ENCODE measurements around the gene PPP2R2C.

Gene PPP2R2C

DNA sequence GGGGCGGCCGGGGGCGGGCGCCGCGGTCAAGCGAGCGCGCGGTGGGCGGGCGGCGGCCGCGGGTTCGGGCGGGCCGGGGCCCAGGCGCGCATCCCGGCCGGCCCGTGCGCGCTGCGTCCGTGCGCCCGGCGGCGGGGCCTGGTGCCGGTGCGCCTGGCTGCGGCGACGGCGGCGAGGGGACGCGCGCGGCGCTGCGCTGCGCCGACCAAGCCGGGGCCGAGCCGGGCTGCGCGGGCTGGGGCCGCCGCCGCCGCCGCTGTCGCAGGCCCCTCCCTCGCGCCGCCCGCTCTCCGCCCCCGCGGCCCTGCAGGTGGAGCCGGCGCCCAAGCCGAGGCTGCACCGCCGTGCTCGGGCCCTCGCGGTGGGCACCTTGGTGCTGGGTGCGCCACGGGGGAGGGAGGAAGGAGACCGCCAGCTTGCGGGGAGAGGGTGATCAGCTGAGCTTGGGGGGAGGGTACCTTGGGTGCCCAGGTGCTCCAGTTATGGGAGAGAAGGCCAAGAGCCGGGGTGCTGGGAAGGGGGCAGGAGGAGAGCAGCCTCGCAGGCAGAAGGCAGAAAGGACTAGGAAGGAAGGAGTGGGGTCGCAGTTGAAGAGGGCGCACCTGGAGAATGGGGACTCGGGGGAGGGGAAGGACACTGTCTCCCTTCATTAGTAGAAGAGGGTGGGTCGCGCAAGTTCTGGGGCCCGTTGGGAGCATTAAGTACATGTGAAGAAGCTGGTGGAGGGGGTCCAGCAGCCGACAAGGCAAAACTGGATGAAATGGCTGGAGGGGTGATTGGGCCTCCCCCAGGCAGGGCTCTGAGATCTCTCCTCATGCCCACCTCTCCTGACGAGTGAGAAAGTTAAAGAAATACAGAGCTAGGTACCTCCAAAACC is at the start of gene PPP2R2C:
PPP2R2C (minus strand) TSS at position 228 of the 877 bp plus-strand sequence. CDS start 385 bp downstream, outside the sequence.
- H3K4me3 ChIP-seq (ENCODE audit: low read depth, low read length) = peak within 1 kb of the TSS; percentile 45

DNA sequence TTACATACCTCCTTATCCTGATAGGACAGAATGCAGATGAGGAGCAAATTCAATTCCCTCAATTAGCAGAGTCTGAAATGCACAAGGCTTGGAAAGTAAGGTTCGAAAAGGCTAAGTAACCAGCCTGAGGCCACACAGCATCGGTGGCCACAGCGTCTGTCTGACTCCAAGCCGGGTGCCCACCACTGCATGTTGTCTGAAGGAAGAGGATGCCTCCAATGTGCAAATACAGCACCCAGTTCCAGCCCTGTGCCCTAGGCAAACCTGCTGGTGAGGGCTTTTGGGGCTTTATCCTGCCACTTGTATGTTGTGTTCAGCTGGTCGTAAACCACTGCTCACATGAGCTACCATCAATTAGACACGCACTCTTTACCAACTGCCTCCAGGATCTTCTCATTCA is 48.6 kb upstream of the PPP2R2C start:
- no peak overlapping the region for H3K4me3 ChIP-seq (ENCODE audit: low read depth, low read length)

DNA sequence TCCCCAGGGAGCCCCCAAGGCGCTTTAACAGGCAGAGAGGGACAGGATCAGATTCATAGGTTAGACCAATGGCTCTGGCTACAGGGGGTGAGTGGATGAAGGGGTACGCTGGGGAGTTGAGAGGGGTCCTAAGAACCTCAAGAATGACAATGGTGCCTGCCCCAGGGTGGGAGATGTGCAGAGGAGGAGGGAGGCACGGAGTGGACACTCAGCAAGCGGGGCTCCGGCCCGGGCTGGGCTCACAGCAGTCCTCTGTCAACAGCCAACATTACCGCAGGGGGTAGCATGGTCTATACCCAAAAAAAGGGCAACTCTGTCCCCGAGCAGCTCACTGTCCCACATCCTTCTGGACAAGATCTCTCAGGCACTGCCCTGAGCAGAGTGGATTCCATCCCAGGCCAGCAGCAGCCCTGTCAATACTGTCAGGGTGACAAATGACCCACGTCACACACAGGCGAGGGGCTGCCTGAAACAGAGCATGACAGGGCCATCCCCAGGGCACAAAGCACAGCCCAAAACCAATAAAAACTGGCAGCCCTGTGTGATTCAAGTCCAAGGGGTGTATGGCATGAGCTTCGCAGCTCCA is 47.7 kb upstream of the PPP2R2C start:
- H3K4me3 ChIP-seq (ENCODE audit: low read depth, low read length) = no peak overlapping the region

DNA sequence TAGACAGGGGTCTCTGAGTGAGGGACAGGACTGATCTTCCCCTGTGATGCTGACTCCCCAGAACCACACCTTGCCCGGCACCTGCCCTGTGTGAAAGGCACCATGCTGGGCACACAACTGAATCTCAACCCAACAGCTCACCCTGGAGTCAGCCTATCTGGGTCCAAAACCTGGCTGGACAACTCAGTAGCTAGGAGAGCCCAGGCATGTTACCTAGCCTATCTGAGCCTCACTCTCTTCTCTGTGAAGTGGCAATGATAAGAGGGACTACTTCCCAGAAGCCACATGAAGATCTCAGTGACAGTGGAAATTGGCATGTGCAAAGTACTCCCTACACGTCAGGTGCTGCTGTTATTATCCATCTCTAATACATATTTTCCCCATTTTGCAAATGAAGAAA is 44.8 kb upstream of the PPP2R2C start:
- no peak overlapping the region for H3K4me3 ChIP-seq (ENCODE audit: low read depth, low read length)

DNA sequence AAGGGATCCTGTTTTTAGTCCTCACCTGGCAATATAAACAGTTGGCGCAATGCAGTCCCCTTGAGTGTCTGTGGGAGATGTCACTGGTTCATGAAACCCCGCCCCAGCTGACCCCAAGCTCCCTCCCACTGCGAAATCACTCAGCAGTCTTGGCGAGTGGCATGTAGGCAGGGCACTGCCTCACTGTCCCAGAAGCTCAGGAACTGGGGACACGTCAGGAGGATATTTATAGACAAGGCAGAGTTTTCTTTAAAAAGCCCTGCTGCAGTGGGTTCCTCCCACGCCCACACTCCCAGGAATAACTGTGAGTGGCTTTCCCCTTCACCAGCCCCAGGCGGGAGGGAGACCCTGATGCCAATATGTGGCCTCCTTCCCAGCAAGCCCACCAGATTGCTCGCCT is 44.3 kb upstream of the PPP2R2C start:
- no peak overlapping the region for H3K4me3 ChIP-seq (ENCODE audit: low read depth, low read length)

DNA sequence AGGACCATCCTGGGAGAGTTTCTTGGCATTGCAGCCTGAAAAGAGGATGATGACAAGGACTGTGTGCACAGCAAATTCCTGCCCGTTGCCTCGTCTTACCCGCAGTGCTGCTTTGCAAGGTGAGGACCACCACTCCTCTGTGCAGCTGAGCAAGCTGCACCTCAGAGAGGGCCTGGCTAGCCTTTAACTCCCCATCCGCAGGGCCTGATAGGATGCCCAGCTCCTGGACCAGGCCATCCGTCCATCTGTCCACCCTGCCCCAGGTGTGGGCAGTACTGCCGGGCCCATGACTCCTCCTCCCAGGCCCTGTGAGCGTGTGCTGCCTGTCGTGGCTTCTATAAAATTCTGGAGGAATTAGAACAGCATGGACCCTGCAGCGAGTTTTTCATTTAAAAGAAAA is 43.9 kb upstream of the PPP2R2C start:
- H3K4me3 ChIP-seq (ENCODE audit: low read depth, low read length) = no peak overlapping the region

DNA sequence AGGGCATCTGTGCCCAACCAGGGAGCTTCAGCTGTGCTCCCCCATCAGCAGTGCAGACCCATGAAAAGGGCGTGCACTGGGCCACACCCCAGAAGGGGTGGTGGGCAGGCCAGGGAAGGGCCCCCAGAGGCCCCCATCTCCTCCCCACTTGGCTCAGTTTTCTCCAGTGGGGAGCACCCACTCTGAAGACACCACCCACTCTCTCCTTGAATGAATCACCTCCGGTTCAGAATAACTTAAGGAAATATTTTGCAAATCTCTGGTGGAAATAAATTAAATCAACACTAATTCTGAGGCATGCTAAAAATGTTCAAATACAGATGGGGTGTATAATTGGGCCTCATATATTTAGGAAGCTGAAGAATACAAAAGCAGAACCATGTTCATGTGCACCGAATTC is 41.3 kb upstream of the PPP2R2C start:
- H3K4me3 ChIP-seq (ENCODE audit: low read depth, low read length) = no peak overlapping the region

DNA sequence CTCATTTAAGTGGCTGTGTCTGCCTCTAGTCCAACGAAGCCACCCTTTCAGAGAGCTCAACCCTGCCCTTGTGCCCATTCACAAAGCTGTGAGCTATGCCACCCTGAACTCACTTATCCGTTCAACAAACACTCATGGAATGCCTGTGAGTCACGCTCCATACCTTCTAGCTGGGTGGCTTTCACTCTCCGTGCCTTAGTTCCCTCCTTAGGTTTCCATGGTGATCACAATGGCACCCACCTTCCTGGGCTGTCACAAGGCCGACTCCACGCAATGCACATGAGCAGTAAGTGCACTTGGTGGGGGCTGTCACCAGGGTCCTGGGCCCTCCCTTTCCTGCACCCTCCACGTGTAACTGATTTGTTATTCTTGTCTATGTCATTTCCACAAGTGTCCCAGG is 37.2 kb upstream of the PPP2R2C start:
- no peak overlapping the region for H3K4me3 ChIP-seq (ENCODE audit: low read depth, low read length)

DNA sequence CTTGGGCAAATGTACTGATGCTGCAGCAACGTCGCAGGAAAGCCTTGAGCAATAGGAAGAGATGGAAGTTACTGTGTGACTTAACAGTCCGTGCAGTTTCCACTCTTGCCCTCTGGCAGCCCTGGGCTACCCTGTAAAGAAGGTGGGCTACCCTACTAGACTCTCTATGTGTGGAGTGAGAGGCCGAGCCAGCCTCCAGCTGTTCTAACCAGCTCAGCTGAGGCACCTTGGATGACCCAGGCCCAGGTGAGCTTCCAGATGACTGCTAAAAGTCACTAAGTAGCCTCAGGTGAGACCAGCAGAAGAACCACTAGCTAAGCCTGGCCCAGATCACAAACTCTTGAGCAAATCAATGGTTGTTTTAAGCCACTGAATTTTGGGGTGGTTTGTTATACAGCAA is 34.9 kb upstream of the PPP2R2C start:
- no peak overlapping the region for H3K4me3 ChIP-seq (ENCODE audit: low read depth, low read length)

DNA sequence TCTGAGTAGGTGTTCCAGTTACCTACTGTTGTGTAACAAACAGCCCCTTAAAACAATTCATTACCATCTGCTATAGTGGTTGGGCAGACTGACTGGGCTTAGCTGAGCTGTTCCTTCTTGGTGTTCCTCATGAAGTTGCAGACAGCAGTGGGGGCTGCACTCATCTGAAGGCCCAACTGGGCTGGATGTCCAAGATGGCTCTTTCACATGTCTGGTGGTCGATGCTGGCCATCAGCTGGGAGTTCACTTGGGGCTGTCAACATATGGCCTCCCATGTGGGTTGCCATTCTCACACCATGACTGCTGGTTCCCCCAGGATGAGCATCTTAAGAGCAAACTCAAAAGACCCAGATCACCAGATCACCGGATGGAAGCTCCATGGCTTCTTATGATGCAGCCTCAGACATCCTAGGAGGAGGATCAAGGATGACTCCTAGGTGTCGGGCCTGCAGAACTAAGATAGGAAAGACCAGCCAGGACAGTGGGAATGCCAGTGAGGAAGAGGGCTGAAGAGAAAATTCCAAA is 34.3 kb upstream of the PPP2R2C start:
- no peak overlapping the region for H3K4me3 ChIP-seq (ENCODE audit: low read depth, low read length)

DNA sequence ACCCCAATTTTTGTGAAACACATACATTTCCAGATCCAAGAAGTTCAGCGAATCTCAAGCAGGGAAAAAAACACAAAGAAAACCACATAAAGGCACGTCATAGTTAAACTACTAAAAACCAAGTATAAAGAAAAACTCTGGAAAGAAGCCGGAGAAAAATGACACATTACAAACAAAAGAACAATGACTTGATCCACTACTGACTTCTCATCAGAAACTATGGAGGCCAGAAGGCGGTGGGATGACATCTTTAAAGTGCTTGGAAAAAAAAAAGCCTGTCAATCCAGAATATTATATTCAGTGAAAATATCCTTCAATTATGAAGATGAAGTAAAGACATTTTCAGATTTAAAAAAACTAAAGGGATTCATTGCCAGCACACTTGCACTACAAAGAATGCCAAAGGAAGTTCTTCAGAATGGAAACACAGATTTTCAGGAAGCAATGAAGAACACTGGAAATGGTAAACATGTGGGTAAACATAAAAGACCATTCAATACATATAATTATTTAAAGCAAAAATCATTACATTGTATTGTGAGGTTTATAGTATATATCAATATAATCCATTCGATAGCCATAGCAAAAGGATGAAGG is 32.6 kb upstream of the PPP2R2C start:
- H3K4me3 ChIP-seq (ENCODE audit: low read depth, low read length) = no peak overlapping the region

DNA sequence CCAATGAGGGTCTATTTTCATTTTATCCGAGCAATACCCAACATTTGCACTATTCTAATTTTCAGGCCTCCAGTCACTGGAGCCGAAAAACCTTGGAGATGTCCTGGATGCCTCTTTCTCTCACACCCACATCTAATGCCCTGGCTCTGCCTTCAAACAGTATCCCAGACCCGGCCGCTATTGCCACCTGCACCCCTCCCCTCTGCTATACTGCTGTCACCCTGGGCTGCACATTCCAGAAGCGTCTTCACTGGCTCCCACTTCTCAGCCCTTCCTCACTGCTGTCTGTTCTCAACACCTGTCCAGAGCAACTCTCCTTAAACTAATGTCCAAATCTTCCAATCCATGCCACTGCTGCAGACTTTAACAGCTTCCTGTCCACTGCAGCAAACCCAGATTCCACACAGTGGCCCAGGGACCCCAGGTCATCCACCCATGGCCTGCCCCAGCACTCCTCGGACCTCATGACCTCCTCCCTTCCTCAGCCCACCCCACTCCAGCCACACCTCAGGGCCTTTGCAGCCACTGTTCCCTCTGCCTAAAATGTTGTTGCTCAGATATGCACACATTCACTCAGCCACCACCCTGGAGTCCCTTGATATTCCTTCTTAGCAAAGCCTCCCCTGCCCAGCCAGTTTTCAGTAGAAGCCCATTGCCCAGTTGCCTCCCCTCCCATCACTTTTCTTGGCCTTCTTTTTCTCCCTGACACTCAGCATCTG is 30.5 kb upstream of the PPP2R2C start:
- no peak overlapping the region for H3K4me3 ChIP-seq (ENCODE audit: low read depth, low read length)

DNA sequence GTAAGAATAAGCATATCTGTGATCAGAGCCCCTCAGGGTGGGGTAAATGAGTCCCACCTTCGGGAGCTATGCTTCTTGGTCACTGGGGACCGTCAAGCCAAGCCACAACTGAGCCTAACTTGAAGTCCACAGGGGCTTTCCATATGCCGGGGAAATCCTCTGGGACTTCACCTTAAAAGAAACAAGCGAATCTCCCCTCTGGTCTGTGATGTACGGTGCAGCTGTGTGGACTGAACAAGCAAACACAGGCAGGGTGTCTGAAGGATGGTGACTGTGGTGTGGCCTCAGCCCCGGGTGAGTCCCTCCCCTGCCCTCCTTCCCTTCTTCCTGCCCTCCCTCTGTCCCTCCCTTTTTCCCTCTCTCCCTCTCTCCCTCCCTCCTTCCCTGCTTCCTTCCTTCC is 29.7 kb upstream of the PPP2R2C start:
- H3K4me3 ChIP-seq (ENCODE audit: low read depth, low read length) = no peak overlapping the region

DNA sequence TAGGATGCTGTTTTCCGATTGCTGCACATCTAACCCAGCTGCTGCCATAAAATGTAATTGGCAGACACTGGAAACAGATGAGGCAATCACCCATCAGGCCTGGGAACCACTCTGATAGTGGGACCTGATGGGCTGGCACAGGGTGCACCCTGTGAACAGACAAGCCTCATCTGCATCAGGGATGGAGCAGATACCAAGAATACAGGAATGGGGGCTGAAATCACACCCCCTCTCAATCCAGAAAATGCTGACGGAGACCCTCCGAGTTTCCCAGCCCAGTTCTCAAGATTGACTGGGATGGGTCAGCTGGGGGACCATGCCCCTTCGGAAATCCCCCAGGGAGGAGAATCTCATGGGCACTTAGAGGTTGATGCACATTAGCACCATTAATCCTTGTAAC is 28.8 kb upstream of the PPP2R2C start:
- no peak overlapping the region for H3K4me3 ChIP-seq (ENCODE audit: low read depth, low read length)

DNA sequence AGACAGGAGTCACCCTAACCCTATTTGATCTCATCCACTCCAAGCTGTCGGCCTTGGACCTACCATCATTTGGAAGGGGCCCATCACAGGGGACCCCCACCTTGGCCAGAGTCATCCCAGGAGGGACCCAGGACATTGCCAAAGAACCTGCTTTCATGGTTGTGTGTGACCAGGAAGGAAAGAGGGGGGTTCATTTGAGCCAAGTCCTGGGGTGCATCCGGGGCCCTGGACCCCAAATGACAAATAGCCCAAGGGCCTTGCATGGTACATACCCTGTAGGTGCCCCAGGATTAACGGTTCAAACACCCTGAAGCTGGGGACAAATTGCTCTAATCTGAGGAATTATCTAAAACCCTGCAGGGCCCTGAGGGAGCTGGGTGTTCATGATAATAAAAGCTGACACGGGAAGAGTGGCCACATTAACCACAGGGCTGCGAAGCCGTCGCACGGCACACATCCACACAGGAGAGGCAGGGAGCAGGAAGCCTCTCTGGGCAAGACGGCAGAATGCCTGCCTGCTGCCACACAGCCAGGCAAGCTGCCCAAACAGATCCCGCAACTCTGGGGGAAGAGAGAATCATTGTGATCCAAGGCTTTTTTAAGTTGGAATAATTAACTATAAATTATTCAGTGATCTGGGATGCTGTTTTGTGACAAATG is 28.2 kb upstream of the PPP2R2C start:
- H3K4me3 ChIP-seq (ENCODE audit: low read depth, low read length) = no peak overlapping the region

DNA sequence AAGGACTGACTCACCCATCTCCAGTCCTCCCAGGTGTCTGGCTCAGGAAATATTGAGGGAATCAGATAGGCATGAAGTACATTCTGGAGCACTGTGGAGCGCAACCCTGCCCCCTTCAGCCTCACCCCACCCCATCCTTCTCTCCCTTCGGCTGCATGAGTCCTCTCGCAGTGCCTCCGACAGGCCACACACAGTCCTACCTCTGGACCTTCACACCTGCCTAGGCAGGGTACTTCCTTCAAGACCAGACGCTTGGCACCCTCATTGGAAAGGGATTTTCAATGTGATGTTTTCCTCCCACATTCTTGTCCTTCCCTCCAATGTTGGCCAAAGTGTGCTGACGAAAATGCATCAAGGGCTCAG is 26.8 kb upstream of the PPP2R2C start:
- H3K4me3 ChIP-seq (ENCODE audit: low read depth, low read length) = no peak overlapping the region

DNA sequence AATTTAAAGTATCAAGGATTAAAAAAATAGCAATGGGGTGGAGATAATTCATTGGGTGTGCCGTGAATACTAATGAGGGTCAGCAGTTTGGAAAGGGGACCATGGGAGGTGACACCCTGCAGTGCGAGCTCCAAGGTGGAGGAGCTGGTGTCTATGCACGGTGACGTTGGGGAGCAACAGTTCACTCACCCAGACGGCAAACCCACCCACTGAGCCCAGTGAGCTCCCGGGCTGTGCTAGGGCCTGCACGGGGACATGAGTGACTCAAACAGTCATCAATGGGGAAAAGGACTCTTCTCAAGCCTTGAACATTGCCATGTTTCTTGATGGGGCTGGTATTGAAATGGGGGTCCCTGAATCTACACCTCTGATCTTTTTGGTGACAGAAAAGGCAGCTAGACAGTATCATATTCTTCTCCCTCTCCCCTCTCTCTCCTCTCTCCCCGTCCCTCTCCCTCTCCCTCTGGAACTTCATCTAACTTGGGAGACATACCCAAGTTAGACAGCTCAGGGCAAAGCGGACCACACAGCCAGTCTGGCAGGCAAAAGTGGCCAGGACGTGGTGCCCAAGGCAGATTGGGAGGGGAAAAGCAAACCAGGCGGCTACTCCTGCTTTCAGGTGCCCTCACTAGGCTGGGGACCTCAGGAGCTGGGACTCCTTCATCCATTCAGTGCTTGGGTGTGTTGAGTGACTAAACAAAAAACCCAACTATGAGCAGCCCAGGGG is 26.3 kb upstream of the PPP2R2C start:
- H3K4me3 ChIP-seq (ENCODE audit: low read depth, low read length) = no peak overlapping the region

DNA sequence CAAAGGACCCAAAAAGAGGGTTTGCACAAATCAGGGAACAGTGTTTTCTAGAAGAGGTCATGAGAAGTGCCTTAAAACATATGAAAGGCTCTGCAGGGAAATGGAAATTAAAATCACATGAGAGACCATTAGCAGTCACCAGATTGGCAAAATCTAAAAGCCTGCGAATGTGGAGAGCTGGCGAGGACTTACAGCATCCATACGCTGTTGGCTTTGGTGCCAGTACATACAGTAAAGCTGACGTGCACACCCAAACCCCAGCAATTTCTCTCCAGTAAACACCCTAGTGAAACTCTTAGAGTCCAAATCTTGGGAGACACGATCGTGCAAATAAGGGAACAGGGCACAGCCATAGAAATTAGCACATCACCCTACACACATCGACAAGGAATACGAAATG is 25.4 kb upstream of the PPP2R2C start:
- H3K4me3 ChIP-seq (ENCODE audit: low read depth, low read length) = no peak overlapping the region

DNA sequence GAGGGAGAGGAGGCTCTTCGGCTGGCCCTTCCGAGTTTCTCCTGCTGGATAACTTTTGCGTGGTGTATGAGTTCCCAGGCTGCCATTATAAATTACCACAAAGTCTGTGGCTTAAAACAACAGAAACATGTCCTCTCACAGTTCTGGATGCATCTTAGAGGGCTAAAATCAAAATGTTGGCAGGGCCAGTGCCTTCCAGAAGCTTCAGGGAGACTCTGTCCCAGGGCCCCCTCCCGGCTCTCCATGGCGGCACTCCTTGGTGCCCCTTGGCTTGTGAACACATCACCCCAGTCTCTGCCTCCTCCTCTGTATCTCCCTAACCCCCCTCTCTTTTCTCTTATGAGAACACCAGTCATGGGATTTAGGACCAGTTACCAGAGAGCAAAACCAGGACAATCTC is 23.3 kb upstream of the PPP2R2C start:
- H3K4me3 ChIP-seq (ENCODE audit: low read depth, low read length) = no peak overlapping the region

DNA sequence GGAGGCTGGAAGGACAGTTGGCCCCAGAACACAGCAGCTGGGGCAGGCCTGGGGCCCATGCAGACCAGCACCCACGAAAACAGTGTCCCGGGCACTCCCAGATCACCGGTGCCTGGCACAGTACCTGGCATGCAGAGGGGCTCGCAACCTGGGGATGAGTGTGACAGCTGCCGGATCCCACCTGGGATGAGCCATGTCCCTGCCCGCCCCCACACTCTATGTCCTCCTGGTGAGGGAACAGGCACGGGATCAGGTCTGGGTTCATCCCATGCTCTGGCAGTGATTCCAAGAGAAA is 22.8 kb upstream of the PPP2R2C start:
- H3K4me3 ChIP-seq (ENCODE audit: low read depth, low read length) = no peak overlapping the region
